LNCAP (cell line): ENCODE data around the gene NTM.

ENCODE experiments used
- CTCF ChIP-seq: fragments of 450-650 bp; IDR thresholded peaks from 2 replicates; pipeline ENCODE4 v1.5.1; 2017; ENCODE audit warnings: mild to moderate bottlenecking

NTM gene

GRCh38 chr11:131674051-131674755 lies 303.8 kb downstream of the NTM start:
- peak; percentile 98 for TF ChIP-seq CTCF

DNA sequence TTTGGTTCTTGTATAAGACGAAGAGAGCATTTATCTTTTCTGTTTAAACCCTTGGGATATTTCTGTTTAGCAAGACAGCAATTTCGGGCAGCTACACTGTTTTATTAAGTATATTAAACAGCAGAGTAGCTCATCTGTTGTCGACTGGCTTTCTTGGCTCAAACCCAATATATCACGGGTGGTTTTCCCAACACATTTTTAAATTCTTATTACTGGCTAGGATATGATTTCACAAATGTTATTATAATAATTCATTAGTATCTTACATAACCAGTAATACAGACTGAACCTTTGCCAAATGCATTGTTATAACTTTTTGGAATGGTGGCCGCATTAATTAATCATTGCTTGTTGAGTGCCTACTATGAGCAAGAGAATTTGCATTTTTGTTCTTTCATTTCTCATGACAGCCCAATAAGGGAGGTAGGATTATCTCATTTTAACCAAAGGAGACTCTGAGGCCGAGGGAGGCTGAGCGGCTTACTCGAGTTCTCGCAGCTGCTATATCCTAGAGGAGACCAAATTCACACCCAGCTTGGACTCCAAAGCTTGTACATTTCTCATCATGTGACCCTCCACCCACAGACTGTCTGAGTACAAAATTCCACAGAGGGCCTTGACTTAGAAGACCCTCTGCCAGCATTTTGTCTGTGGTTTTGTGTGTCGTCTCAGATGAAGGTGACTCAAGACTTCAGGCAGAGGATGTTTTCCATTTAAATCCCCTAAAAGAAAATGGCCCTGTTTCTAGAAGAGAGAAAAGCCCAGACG lies 304.9 kb downstream of the NTM start:
- TF ChIP-seq CTCF, result no peak

DNA sequence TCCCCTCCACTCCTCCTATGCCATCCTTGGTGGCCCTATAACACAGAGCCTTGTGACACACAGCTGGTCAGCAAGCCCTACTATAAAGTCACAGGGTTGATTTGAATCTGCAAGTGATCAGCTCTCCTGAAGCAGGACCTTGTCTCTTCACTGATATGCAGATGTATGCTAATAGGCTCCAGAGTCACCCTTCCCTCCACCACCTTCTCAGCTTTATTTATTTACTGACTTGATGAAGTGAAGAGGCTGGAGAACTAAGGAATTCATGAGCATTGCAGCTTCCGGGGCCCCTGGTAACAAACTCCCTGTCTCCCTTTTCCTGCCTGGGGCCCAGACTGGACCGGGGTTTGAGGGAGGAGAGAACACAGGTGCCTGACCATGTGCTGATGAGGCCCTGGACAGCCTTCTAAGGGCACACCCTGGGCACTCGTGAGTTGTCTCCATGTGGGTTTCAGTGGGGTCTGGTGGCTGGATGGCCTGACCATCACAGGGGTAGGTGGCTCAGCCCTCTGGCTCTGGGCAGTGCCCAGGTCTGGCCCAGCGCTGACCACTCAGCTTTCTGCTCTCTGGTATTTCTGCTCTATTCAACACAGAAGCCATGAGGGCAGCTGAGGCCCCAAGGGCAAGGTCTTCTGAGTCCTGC lies 307.5 kb downstream of the NTM start:
- TF ChIP-seq CTCF, result no peak

- TF ChIP-seq CTCF, result no peak
Measured at GRCh38 chr11:131678658-131679340, 308.4 kb downstream of the NTM start.

GRCh38 chr11:131681920-131682319 lies 311.5 kb downstream of the NTM start:
- no peak for TF ChIP-seq CTCF

GRCh38 chr11:131682373-131683015 lies 312.1 kb downstream of the NTM start:
- no peak for TF ChIP-seq CTCF

- TF ChIP-seq CTCF, result no peak
Measured at GRCh38 chr11:131683131-131683530, 312.7 kb downstream of the NTM start.
